Measurements from ENCODE around the gene OR8J1. TPM values are rescaled to one million over a fixed set of nuclear protein-coding genes. Genes with fewer than 3 reads are reported as not detected.
"Not testable (repeated sequence)": the region's sequence is repeated elsewhere in the genome, so short reads cannot be mapped to it uniquely, and the experiment has no call there.

The OR8J1 gene
- total and polyA plus RNA-seq, 4 donors: not detected

GRCh38 chr11:56394381-56394780 is 40.3 kb downstream of the OR8J1 start:
- WGBS, 2 donors: 86 to 90% methylated on average over 3 of the region's 3 CpGs
- H3K4me1 ChIP-seq (ENCODE audit: control insufficient read depth in 1 of 2, insufficient read depth in 2 of 2, low read length in 2 of 2): no peaks in the 10 kb centered on the region
- intact Hi-C loops (cut with DNase I): no loop called here

GRCh38 chr11:56396047-56396446 is 42.0 kb downstream of the OR8J1 start:
- intact Hi-C loops (cut with DNase I): no loop called here
- ATAC-seq (ENCODE audit: low FRiP score) (no peak), DNase-seq (no peak)
- Histone ChIP-seq H3K36me3 (ENCODE audit: control insufficient read depth in 1 of 2, insufficient read depth in 2 of 2, low read length in 1 of 2) (no peaks in the 10 kb centered on the region), H3K4me1 (ENCODE audit: control insufficient read depth in 1 of 2, insufficient read depth in 2 of 2, low read length in 2 of 2) (no peaks in the 10 kb centered on the region), H3K4me3 (ENCODE audit: low read length in 2 of 2) (no peak overlapping the region), H3K27me3 (ENCODE audit: control insufficient read depth in 1 of 2, insufficient read depth in 2 of 2, low read length in 1 of 2) (no peaks in the 10 kb centered on the region), H3K9me3 (ENCODE audit: control insufficient read depth, low read length) (no peaks in the 10 kb centered on the region), H3K27ac (ENCODE audit: low read depth in 1 of 2, low read length in 2 of 2) (no peak overlapping the region)
- 60% methylated on average over 3 of the region's 3 CpGs for WGBS, 2 donors

More at GRCh38 chr11:56394381-56394780, 40.3 kb downstream of the OR8J1 start:
- no peaks in the 10 kb centered on the region for H3K27me3 ChIP-seq (ENCODE audit: control insufficient read depth in 1 of 2, insufficient read depth in 2 of 2, low read length in 1 of 2)
- no peak for DNase-seq
- no peak overlapping the region for H3K27ac ChIP-seq (ENCODE audit: low read depth in 1 of 2, low read length in 2 of 2)
- no peak for ATAC-seq (ENCODE audit: low FRiP score)
- no peaks in the 10 kb centered on the region for H3K36me3 ChIP-seq (ENCODE audit: control insufficient read depth in 1 of 2, insufficient read depth in 2 of 2, low read length in 1 of 2)
- H3K9me3 ChIP-seq (ENCODE audit: control insufficient read depth, low read length): no peaks in the 10 kb centered on the region
- H3K4me3 ChIP-seq (ENCODE audit: low read length in 2 of 2): no peak overlapping the region

GRCh38 chr11:56401858-56402461 is 47.9 kb downstream of the OR8J1 start:
- WGBS, 2 donors: 89 to 92% methylated on average over 27 of the region's 27 CpGs
- H3K4me3 ChIP-seq (ENCODE audit: low read length in 2 of 2); H3K27ac ChIP-seq (ENCODE audit: low read depth in 1 of 2, low read length in 2 of 2); ATAC-seq (ENCODE audit: low FRiP score); H3K4me1 ChIP-seq (ENCODE audit: control insufficient read depth in 1 of 2, insufficient read depth in 2 of 2, low read length in 2 of 2); H3K27me3 ChIP-seq (ENCODE audit: control insufficient read depth in 1 of 2, insufficient read depth in 2 of 2, low read length in 1 of 2); DNase-seq; H3K36me3 ChIP-seq (ENCODE audit: control insufficient read depth in 1 of 2, insufficient read depth in 2 of 2, low read length in 1 of 2); intact Hi-C loops (cut with DNase I); H3K9me3 ChIP-seq (ENCODE audit: control insufficient read depth, low read length): not testable (repeated sequence)

DNA sequence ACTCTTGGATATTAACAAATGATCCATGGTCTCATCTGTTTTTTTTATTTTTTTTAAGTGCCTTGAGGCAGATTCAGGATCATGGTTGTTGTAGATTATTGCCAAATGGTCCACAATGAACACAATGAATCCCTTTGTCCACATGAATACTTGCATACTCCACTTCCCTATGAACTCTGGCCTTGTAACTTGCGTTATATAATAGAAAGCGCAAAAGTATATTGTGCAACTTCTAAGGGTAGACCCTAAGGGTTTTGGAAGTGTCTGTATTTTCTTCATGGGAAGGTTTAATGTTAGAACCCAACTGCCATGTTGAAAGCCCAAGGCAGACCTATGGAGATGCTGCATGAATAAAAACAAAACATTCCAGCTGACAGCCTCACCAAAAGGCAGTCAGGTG is 50.3 kb downstream of the OR8J1 start:
- WGBS, 2 donors: 81 to 92% methylated on average over 2 of the region's 2 CpGs

DNA sequence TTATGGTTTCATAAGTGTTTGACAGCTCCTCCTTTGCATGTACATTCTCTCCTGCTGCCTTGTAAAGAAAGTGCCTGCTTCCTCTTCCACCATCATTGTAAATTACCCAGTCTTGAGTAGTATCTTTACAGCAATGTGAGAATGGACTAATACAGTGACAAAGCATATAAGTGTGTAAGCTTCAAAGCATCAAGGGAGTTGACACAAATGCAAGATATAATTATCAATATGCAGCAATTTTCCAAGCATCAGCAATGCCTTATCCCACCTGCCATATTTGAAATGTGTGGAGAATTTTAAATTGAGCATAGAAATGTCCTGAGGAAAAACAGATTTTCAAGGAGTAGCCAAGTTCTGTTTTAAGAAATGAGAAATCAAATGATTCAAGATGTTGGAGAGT is 56.7 kb downstream of the OR8J1 start:
- no peak overlapping the region for H3K27ac ChIP-seq (ENCODE audit: low read depth in 1 of 2, low read length in 2 of 2)
- intact Hi-C loops (cut with DNase I): no loop called here
- no peak for DNase-seq

More for the DNA sequence above, 50.3 kb downstream of the OR8J1 start:
- intact Hi-C loops (cut with DNase I): no loop called here
- Histone ChIP-seq H3K9me3 (ENCODE audit: control insufficient read depth, low read length) (no peaks in the 10 kb centered on the region), H3K27me3 (ENCODE audit: control insufficient read depth in 1 of 2, insufficient read depth in 2 of 2, low read length in 1 of 2) (no peaks in the 10 kb centered on the region), H3K36me3 (ENCODE audit: control insufficient read depth in 1 of 2, insufficient read depth in 2 of 2, low read length in 1 of 2) (no peaks in the 10 kb centered on the region), H3K27ac (ENCODE audit: low read depth in 1 of 2, low read length in 2 of 2) (no peak overlapping the region), H3K4me1 (ENCODE audit: control insufficient read depth in 1 of 2, insufficient read depth in 2 of 2, low read length in 2 of 2) (no peaks in the 10 kb centered on the region), H3K4me3 (ENCODE audit: low read length in 2 of 2) (no peak overlapping the region)
- DNase-seq (no peak), ATAC-seq (ENCODE audit: low FRiP score) (no peak)

More for the DNA sequence above, 56.7 kb downstream of the OR8J1 start:
- no peaks in the 10 kb centered on the region for H3K4me1 ChIP-seq (ENCODE audit: control insufficient read depth in 1 of 2, insufficient read depth in 2 of 2, low read length in 2 of 2)
- no peak overlapping the region for H3K4me3 ChIP-seq (ENCODE audit: low read length in 2 of 2)
- no peaks in the 10 kb centered on the region for H3K27me3 ChIP-seq (ENCODE audit: control insufficient read depth in 1 of 2, insufficient read depth in 2 of 2, low read length in 1 of 2)
- H3K36me3 ChIP-seq (ENCODE audit: control insufficient read depth in 1 of 2, insufficient read depth in 2 of 2, low read length in 1 of 2): no peaks in the 10 kb centered on the region
- H3K9me3 ChIP-seq (ENCODE audit: control insufficient read depth, low read length): no peaks in the 10 kb centered on the region
- no peak for ATAC-seq (ENCODE audit: low FRiP score)

Other genes with a start within 250 kb of the OR8J1 start
- not detected for gene OR8H3, start 231.9 kb upstream of the OR8J1 start, total RNA-seq
- not detected for gene OR8H3, start 231.9 kb upstream of the OR8J1 start, polyA plus RNA-seq
- not detected for gene OR8J3, start 214.1 kb upstream of the OR8J1 start, total RNA-seq
- not detected for gene OR8J3, start 214.1 kb upstream of the OR8J1 start, polyA plus RNA-seq
- not detected for gene OR8K5, start 194.0 kb upstream of the OR8J1 start, total RNA-seq
- gene OR8K5, start 194.0 kb upstream of the OR8J1 start, polyA plus RNA-seq: not detected
- not detected for gene OR5J2, start 177.7 kb upstream of the OR8J1 start, total RNA-seq
- not detected for gene OR5J2, start 177.7 kb upstream of the OR8J1 start, polyA plus RNA-seq
- gene OR5T2, start 120.0 kb upstream of the OR8J1 start, total RNA-seq: not detected
- not detected for gene OR5T2, start 120.0 kb upstream of the OR8J1 start, polyA plus RNA-seq
- gene OR5T3, start 102.0 kb upstream of the OR8J1 start, total RNA-seq: not detected
- not detected for gene OR5T3, start 102.0 kb upstream of the OR8J1 start, polyA plus RNA-seq
- not detected for gene OR5T1, start 80.1 kb upstream of the OR8J1 start, total RNA-seq
- not detected for gene OR5T1, start 80.1 kb upstream of the OR8J1 start, polyA plus RNA-seq
- not detected for gene OR8H1, start 62.0 kb upstream of the OR8J1 start, total RNA-seq
- gene OR8H1, start 62.0 kb upstream of the OR8J1 start, polyA plus RNA-seq: under 1 TPM in 1 of 2 donors, not detected in 1; 0.50 TPM
- not detected for gene OR8K3, start 39.1 kb upstream of the OR8J1 start, total RNA-seq
- gene OR8K3, start 39.1 kb upstream of the OR8J1 start, polyA plus RNA-seq: not detected
- gene OR8K1, start 8.3 kb upstream of the OR8J1 start, total RNA-seq: not detected
- gene OR8K1, start 8.3 kb upstream of the OR8J1 start, polyA plus RNA-seq: not detected
- not detected for gene OR8U1, start 21.3 kb downstream of the OR8J1 start, total RNA-seq
- not detected for gene OR8U1, start 21.3 kb downstream of the OR8J1 start, polyA plus RNA-seq
- not detected for gene OR5AL1, start 58.4 kb downstream of the OR8J1 start, total RNA-seq
- gene OR5AL1, start 58.4 kb downstream of the OR8J1 start, polyA plus RNA-seq: not detected
- not detected for gene OR5M3, start 119.1 kb downstream of the OR8J1 start, total RNA-seq
- gene OR5M3, start 119.1 kb downstream of the OR8J1 start, polyA plus RNA-seq: not detected
- not detected for gene OR5M8, start 137.1 kb downstream of the OR8J1 start, total RNA-seq
- not detected for gene OR5M8, start 137.1 kb downstream of the OR8J1 start, polyA plus RNA-seq
- gene OR5M11, start 189.0 kb downstream of the OR8J1 start, total RNA-seq: not detected
- gene OR5M11, start 189.0 kb downstream of the OR8J1 start, polyA plus RNA-seq: not detected
- not detected for gene OR5M10, start 223.4 kb downstream of the OR8J1 start, total RNA-seq
- gene OR5M10, start 223.4 kb downstream of the OR8J1 start, polyA plus RNA-seq: not detected